SU-DHL-6 (cell line): Measurements from ENCODE around the gene DYNC2H1.
A peak's percentile ranks its signal among the peaks of the same experiment; 100 is the strongest.

Experiments used
- H2AFZ ChIP-seq: fragments of 200-600 bp; sonication (generic); 2 replicates; pipeline ENCODE4 v1.6.1; 2014; ENCODE audit warnings: low read depth, mild to moderate bottlenecking, moderate library complexity, mixed read lengths, antibody characterized with exemption, low read length; ENCODE audit not compliant: severe bottlenecking
- H3F3A ChIP-seq: fragments of 200-600 bp; shearing (Covaris generic); 2 replicates; pipeline ENCODE4 v1.6.0; 2016; ENCODE audit warnings: antibody characterized with exemption, mild to moderate bottlenecking; ENCODE audit not compliant: insufficient read depth
- H3K27ac ChIP-seq: fragments of 200-600 bp; sonication (generic); 2 replicates; pipeline ENCODE4 v1.5.1; 2016; ENCODE audit warnings: low read depth, mild to moderate bottlenecking, low read length, moderate library complexity, mixed read lengths
- H3K27me3 ChIP-seq: fragments of 200-600 bp; sonication (generic), shearing (Covaris generic); 2 replicates; pipeline ENCODE4 v1.6.0; 2014; ENCODE audit warnings: mild to moderate bottlenecking, low read length
- H3K36me3 ChIP-seq: fragments of 200-600 bp; sonication (generic); 2 replicates; pipeline ENCODE4 v1.6.1; 2014; ENCODE audit warnings: mild to moderate bottlenecking, low read length, mixed read lengths
- H3K4me2 ChIP-seq: fragments of 300-600, 200-600 bp; shearing (Covaris generic), sonication (generic); 2 replicates; pipeline ENCODE4 v1.6.0; 2014; ENCODE audit warnings: low read length, low read depth, mild to moderate bottlenecking; ENCODE audit not compliant: poor library complexity, severe bottlenecking
- H3K4me3 ChIP-seq: fragments of 200-600 bp; sonication (generic); 2 replicates; pipeline ENCODE4 v1.5.1; 2014; ENCODE audit warnings: antibody characterized with exemption, low read length, mild to moderate bottlenecking, mixed read lengths; ENCODE audit not compliant: insufficient read depth, poor library complexity, severe bottlenecking
- H3K79me2 ChIP-seq: fragments of 200-600 bp; sonication (generic); 2 replicates; pipeline ENCODE4 v1.6.1; 2014; ENCODE audit warnings: mild to moderate bottlenecking, low read length, moderate library complexity; ENCODE audit not compliant: insufficient read depth
- H3K9ac ChIP-seq: fragments of 200-600 bp; sonication (generic); 2 replicates; pipeline ENCODE4 v1.7.0; 2014; ENCODE audit warnings: mild to moderate bottlenecking, low read length
- H3K9me2 ChIP-seq: fragments of 200-600 bp; sonication (generic); replicated peaks from 2 replicates; pipeline ENCODE4 v1.6.1; 2014; ENCODE audit warnings: low read length; ENCODE audit not compliant: insufficient read depth
- H3K9me3 ChIP-seq: fragments of 200-600 bp; sonication (generic); 2 replicates; pipeline ENCODE4 v1.6.1; 2014; ENCODE audit warnings: low read length, mixed read lengths; ENCODE audit not compliant: insufficient read depth
- H4K20me1 ChIP-seq: fragments of 200-600 bp; sonication (generic); 2 replicates; pipeline ENCODE4 v1.6.1; 2014; ENCODE audit warnings: low read depth, mild to moderate bottlenecking, antibody characterized with exemption, low read length, moderate library complexity, mixed read lengths
- EZH2phosphoT487 ChIP-seq: fragments of 200-600 bp; sonication (generic), shearing (Covaris generic); conservative IDR thresholded peaks from 2 replicates; pipeline ENCODE4 v1.6.1; 2018; ENCODE audit warnings: mild to moderate bottlenecking, antibody characterized with exemption, low read length, moderate library complexity, mixed read lengths
- TF ChIP-seq, protein P1 (sequence below): fragments of 200-600 bp; sonication (generic); IDR thresholded peaks from one replicate; pipeline ENCODE4 v1.5.1; 2017; ENCODE audit warnings: antibody characterized with exemption, mild to moderate bottlenecking, low read length, moderate library complexity; ENCODE audit not compliant: insufficient read depth, poor library complexity, severe bottlenecking

The DYNC2H1 gene, protein sequence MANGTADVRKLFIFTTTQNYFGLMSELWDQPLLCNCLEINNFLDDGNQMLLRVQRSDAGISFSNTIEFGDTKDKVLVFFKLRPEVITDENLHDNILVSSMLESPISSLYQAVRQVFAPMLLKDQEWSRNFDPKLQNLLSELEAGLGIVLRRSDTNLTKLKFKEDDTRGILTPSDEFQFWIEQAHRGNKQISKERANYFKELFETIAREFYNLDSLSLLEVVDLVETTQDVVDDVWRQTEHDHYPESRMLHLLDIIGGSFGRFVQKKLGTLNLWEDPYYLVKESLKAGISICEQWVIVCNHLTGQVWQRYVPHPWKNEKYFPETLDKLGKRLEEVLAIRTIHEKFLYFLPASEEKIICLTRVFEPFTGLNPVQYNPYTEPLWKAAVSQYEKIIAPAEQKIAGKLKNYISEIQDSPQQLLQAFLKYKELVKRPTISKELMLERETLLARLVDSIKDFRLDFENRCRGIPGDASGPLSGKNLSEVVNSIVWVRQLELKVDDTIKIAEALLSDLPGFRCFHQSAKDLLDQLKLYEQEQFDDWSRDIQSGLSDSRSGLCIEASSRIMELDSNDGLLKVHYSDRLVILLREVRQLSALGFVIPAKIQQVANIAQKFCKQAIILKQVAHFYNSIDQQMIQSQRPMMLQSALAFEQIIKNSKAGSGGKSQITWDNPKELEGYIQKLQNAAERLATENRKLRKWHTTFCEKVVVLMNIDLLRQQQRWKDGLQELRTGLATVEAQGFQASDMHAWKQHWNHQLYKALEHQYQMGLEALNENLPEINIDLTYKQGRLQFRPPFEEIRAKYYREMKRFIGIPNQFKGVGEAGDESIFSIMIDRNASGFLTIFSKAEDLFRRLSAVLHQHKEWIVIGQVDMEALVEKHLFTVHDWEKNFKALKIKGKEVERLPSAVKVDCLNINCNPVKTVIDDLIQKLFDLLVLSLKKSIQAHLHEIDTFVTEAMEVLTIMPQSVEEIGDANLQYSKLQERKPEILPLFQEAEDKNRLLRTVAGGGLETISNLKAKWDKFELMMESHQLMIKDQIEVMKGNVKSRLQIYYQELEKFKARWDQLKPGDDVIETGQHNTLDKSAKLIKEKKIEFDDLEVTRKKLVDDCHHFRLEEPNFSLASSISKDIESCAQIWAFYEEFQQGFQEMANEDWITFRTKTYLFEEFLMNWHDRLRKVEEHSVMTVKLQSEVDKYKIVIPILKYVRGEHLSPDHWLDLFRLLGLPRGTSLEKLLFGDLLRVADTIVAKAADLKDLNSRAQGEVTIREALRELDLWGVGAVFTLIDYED (N-terminal part only)

GRCh38 chr11:103108933-103109817, at the start of gene DYNC2H1:
TSS of gene DYNC2H1 (plus strand) at chr11:103109426. CDS start at chr11:103109575, 149 bp downstream.
- Histone ChIP-seq H4K20me1 (no peaks in the 10 kb centered on the region), H3F3A (no peaks in the 10 kb centered on the region), H3K27ac (no peak within 1 kb of the TSS), H3K27me3 (no peaks in the 10 kb centered on the region), H3K9me3 (no peaks in the 10 kb centered on the region), H3K4me2 (peak within 1 kb of the TSS; percentile 95), H3K9me2 (no peaks in the 10 kb centered on the region), H3K9ac (peak within 1 kb of the TSS; percentile 58), H3K79me2 (no peaks in the 10 kb centered on the region), H3K4me3 (peak within 1 kb of the TSS; percentile 81), H3K36me3 (no peaks in the 10 kb centered on the region), H2AFZ (peak within 1 kb of the TSS; percentile 96)
- TF ChIP-seq, protein P1, sequence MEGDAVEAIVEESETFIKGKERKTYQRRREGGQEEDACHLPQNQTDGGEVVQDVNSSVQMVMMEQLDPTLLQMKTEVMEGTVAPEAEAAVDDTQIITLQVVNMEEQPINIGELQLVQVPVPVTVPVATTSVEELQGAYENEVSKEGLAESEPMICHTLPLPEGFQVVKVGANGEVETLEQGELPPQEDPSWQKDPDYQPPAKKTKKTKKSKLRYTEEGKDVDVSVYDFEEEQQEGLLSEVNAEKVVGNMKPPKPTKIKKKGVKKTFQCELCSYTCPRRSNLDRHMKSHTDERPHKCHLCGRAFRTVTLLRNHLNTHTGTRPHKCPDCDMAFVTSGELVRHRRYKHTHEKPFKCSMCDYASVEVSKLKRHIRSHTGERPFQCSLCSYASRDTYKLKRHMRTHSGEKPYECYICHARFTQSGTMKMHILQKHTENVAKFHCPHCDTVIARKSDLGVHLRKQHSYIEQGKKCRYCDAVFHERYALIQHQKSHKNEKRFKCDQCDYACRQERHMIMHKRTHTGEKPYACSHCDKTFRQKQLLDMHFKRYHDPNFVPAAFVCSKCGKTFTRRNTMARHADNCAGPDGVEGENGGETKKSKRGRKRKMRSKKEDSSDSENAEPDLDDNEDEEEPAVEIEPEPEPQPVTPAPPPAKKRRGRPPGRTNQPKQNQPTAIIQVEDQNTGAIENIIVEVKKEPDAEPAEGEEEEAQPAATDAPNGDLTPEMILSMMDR, result peak; percentile 30
- TF ChIP-seq EZH2phosphoT487, result no peak

- no peaks in the 10 kb centered on the region for H3K27me3 ChIP-seq
- H3K4me2 ChIP-seq, result no peak overlapping the region
- peaks cover 13% of the 10 kb centered on the region for H3F3A ChIP-seq
- no peaks in the 10 kb centered on the region for H3K9me2 ChIP-seq
- no peak overlapping the region for H2AFZ ChIP-seq
- H3K79me2 ChIP-seq, result no peaks in the 10 kb centered on the region; the same call in 1 of the 2 replicates
- no peak overlapping the region for H3K27ac ChIP-seq
- TF ChIP-seq, protein P1, result no peak
- TF ChIP-seq EZH2phosphoT487, result no peak
- no peaks in the 10 kb centered on the region for H4K20me1 ChIP-seq
- peaks cover 58% of the 10 kb centered on the region for H3K36me3 ChIP-seq
- no peak overlapping the region for H3K9ac ChIP-seq
- no peak overlapping the region for H3K4me3 ChIP-seq
- no peaks in the 10 kb centered on the region for H3K9me3 ChIP-seq
Observed at GRCh38 chr11:103061656-103062055, 47.6 kb upstream of the DYNC2H1 start.

DNA sequence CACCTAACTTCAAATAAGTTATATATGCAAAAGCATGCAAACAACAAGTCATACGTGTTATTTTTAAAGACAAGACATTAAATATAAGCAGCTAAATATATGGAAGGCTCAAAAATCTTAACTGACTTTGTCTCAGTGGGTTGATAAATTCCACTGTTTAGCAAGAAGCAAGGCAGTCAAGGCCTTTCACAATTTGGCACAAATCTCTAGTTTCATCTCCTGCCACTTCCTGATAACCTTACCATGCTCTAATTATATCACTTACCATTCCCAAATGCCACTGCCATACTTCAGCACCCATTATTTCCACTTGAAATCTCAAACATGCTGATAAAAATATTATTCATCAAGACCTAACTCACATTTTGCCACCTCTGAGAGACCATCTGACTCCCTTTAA, 42.1 kb upstream of the DYNC2H1 start:
- peaks cover 56% of the 10 kb centered on the region for H3K36me3 ChIP-seq
- peaks cover 43% of the 10 kb centered on the region for H3K79me2 ChIP-seq
- H3K4me3 ChIP-seq, result no peak overlapping the region
- no peak overlapping the region for H2AFZ ChIP-seq
- H3K4me2 ChIP-seq, result no peak overlapping the region
- H3K9me2 ChIP-seq, result no peaks in the 10 kb centered on the region
- H3K27me3 ChIP-seq, result no peaks in the 10 kb centered on the region
- peaks cover 18% of the 10 kb centered on the region for H4K20me1 ChIP-seq
- no peak overlapping the region for H3K9ac ChIP-seq
- TF ChIP-seq, protein P1, result no peak
- TF ChIP-seq EZH2phosphoT487, result no peak
- H3K27ac ChIP-seq, result no peak overlapping the region
- H3F3A ChIP-seq, result peaks cover 9% of the 10 kb centered on the region; the same call in 1 of the 2 replicates
- H3K9me3 ChIP-seq, result no peaks in the 10 kb centered on the region
